Neutrophil (primary cell): ENCODE data around the gene C4orf36.

Experiments used
- H3K27ac ChIP-seq: fragments of 200-600 bp; sonication (generic); 2 replicates; pipeline ENCODE4 v1.5.1; 2016; ENCODE audit warnings: mild to moderate bottlenecking, moderate library complexity
- H3K27me3 ChIP-seq: fragments of 200-600 bp; sonication (generic); 2 replicates; pipeline ENCODE4 v1.6.0; 2016; ENCODE audit warnings: mild to moderate bottlenecking
- H3K36me3 ChIP-seq: fragments of 200-600 bp; sonication (generic); 2 replicates; pipeline ENCODE4 v1.5.1; 2017
- H3K4me1 ChIP-seq, 2 experiments: fragments of 200-600 bp in 1 of 2; sonication (generic) in 1 of 2; 1 replicate in 1 of 2; 2 replicates in 1 of 2; pipeline versions ENCODE4 v1.5.1 to v1.6.1; 2013 to 2016; ENCODE audit warnings: low read depth in 1 of 2, low read length in 1 of 2, mild to moderate bottlenecking in 1 of 2, moderate library complexity in 1 of 2; ENCODE audit not compliant: control insufficient read depth in 1 of 2, insufficient read depth in 1 of 2
- H3K4me3 ChIP-seq, 2 experiments: fragments of 200-600 bp in 1 of 2; sonication (generic) in 1 of 2; 1 replicate in 1 of 2; 2 replicates in 1 of 2; pipeline ENCODE4 v1.5.1; 2013 to 2016; ENCODE audit warnings: low read depth in 1 of 2, low read length in 1 of 2, mild to moderate bottlenecking in 1 of 2, moderate library complexity in 1 of 2
- H3K9me3 ChIP-seq: fragments of 200-600 bp; sonication (generic); 2 replicates; pipeline ENCODE4 v1.5.1; 2016
- TF ChIP-seq, protein P1 (sequence below): fragments of 200-600 bp; sonication (generic); IDR thresholded peaks from 2 replicates; pipeline ENCODE4 v1.5.1; 2016; ENCODE audit warnings: antibody characterized with exemption

C4orf36 gene

DNA sequence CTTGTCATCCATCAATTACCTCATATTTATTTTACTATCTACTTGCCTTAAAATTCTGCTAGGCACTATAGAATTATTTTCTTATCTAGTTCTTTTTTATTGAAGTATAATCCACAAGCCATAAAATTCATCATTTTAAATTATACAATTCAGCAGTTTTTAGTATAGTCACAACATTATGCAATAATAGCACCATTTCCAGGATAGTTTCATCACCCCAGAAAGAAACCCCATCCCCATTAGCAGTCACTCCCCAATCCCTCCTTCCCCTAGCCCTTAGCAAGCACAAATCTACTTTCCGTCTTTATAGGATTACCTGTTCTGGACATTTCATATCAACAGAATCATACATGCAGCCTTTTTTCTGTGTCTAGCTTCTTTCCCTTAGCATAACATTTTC, 58.6 kb downstream of the C4orf36 start:
- Histone ChIP-seq H3K4me3 (no peak overlapping the region), H3K4me1 (no peaks in the 10 kb centered on the region), H3K27ac (no peak overlapping the region), H3K27me3 (no peaks in the 10 kb centered on the region), H3K36me3 (no peaks in the 10 kb centered on the region), H3K9me3 (no peaks in the 10 kb centered on the region)
- TF ChIP-seq, protein P1, sequence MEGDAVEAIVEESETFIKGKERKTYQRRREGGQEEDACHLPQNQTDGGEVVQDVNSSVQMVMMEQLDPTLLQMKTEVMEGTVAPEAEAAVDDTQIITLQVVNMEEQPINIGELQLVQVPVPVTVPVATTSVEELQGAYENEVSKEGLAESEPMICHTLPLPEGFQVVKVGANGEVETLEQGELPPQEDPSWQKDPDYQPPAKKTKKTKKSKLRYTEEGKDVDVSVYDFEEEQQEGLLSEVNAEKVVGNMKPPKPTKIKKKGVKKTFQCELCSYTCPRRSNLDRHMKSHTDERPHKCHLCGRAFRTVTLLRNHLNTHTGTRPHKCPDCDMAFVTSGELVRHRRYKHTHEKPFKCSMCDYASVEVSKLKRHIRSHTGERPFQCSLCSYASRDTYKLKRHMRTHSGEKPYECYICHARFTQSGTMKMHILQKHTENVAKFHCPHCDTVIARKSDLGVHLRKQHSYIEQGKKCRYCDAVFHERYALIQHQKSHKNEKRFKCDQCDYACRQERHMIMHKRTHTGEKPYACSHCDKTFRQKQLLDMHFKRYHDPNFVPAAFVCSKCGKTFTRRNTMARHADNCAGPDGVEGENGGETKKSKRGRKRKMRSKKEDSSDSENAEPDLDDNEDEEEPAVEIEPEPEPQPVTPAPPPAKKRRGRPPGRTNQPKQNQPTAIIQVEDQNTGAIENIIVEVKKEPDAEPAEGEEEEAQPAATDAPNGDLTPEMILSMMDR: no peak

DNA sequence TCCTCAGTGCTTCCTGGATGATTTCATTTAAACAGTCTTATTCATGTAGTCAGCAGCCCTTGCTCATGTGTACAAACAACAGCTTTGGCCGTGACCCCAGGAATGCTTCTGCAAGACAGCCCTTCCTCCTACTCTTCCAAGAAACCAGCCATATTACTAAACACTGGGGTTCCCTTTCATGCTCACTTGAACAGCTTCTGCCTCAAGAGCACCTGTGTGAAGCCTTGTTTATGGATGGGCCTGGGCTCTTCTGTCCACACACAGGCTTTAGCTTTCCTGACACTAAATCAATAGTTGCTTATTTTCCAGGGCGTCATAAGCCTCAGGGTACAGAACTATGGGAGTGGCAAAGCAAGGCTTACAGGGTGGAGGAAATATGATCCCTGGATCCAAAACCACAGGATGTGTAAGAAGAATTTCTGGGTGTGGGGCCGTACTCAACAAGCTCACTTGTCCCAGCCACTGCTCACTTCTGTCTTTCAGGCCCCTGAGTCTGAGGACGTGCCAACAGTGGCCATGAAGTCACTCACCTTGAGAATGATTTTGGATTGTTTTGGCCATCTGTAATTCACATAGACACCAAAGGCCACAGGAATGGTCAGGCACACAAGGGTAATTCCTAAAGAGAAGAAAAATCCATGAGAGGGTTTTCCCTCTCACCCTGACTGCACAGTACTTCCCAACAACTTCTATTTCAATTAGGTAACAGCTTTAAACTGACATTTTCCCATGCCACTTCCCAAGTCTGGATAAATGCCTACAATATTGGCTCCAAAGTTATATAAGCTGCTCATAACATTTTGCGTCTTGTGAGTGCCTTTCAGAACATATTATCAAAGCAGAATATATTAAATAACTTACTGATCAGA, 60.7 kb downstream of the C4orf36 start:
- H3K27ac ChIP-seq: no peak overlapping the region
- H3K27me3 ChIP-seq: no peaks in the 10 kb centered on the region
- TF ChIP-seq, protein P1: no peak
- H3K4me3 ChIP-seq: no peak overlapping the region
- H3K36me3 ChIP-seq: no peaks in the 10 kb centered on the region
- no peaks in the 10 kb centered on the region for H3K9me3 ChIP-seq
- H3K4me1 ChIP-seq: no peaks in the 10 kb centered on the region
